ENCODE measurements around the gene SRL.

SRL gene

DNA sequence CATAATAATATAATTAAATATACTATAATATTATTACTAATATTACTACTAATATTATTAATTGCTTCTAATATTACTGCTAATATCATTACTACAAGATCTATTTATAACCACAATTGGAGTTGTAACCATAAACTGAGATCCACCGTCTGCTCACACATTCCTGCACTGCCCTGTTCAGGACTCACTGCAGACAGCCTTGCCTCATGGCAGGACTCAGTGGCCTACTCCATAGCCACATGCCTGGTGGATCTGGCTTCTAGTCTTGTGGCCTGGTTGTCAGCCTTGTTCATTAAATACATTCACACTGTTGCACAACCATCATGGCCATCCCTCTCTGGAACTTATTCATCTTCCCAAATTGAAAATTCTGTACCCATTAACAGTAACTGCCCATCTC, 48.0 kb downstream of the SRL start:
- TF ChIP-seq POLR2AphosphoS5 (IDR thresholded peaks at IDR 0.05; ENCODE audit: borderline replicate concordance, low read depth, low read length), result no peak

DNA sequence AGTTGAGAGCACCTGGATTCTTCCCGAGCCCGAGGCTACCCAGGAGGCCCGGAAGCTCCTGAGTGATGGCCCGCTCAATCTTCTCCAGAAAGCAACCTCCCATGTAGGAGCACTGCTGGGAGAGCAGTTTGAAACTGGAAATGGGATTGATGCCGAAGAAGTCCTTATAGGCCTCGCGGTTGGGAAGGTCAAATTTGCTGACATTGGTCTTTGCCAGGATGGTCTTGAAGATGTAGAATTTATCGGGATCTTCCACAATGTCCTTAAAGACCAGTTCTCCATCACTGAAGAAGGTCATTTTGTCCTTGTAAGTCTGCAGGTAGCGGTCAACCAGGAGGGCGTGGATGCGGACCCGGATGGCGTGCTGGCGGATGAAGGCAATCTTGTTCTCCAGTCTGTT, 49.7 kb downstream of the SRL start:
- Histone ChIP-seq H3K27ac (no peak overlapping the region), H3K9me3 (ENCODE audit: low read depth, low read length) (no peaks in the 10 kb centered on the region), H3K4me3 (no peak overlapping the region), H3K9ac (ENCODE audit: insufficient read length) (no peak overlapping the region), H3K36me3 (ENCODE audit: insufficient read depth, low read length) (no peaks in the 10 kb centered on the region)
- no peak for DNase-seq (ENCODE audit: low read depth, low spot score)
- no peak for TF ChIP-seq POLR2AphosphoS5 (IDR thresholded peaks at IDR 0.05; ENCODE audit: borderline replicate concordance, low read depth, low read length)
- no peak for TF ChIP-seq FOXP2 (optimal IDR thresholded peaks at IDR 0.05; ENCODE audit: control extremely low read depth, extremely low read length, insufficient read depth)
- TF ChIP-seq EZH2 (IDR thresholded peaks at IDR 0.05), result no peak

More for the DNA sequence above, 48.0 kb downstream of the SRL start:
- no peaks in the 10 kb centered on the region for H3K9me3 ChIP-seq (ENCODE audit: low read depth, low read length)
- no peak overlapping the region for H3K9ac ChIP-seq (ENCODE audit: insufficient read length)
- H3K27ac ChIP-seq, result no peak overlapping the region
- H3K36me3 ChIP-seq (ENCODE audit: insufficient read depth, low read length), result no peaks in the 10 kb centered on the region
- no peak for DNase-seq (ENCODE audit: low read depth, low spot score)
- H3K4me3 ChIP-seq, result no peak overlapping the region

DNA sequence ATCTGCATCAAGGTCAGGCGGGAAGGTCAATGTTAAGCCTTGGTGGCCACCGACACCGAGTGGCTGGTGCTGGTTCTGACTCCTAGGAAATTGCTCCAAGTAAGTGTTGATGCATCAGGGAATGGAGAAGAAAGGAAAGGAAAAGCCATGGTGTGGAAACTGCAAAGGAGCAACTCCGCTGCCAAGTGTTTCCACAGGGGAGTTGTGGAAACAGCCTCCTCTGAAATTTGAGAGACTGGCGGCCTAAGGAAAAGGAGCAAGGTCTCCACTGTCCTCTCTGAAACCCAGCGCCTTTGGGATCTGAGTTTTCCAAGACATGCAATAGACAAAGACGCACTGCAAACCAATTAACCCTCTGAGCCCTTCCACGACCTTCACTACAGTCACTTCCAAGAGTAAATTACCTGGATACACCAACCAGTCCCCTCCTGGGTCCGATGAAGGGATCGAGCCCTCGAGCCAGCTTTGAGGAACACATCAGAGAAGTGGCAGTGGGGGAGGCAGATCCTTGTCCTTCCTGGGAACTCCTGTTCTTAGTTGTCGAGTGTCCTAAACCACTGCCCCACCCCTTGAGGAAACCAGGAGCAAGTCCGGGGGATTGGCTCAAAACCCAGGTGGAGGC, 51.1 kb downstream of the SRL start:
- H3K4me3 ChIP-seq, result no peak overlapping the region
- no peaks in the 10 kb centered on the region for H3K36me3 ChIP-seq (ENCODE audit: insufficient read depth, low read length)
- TF ChIP-seq FOXP2 (optimal IDR thresholded peaks at IDR 0.05; ENCODE audit: control extremely low read depth, extremely low read length, insufficient read depth), result no peak
- TF ChIP-seq POLR2AphosphoS5 (IDR thresholded peaks at IDR 0.05; ENCODE audit: borderline replicate concordance, low read depth, low read length), result no peak
- no peak for TF ChIP-seq EZH2 (IDR thresholded peaks at IDR 0.05)
- H3K27ac ChIP-seq, result no peak overlapping the region
- no peaks in the 10 kb centered on the region for H3K9me3 ChIP-seq (ENCODE audit: low read depth, low read length)
- DNase-seq (ENCODE audit: low read depth, low spot score), result no peak
- H3K9ac ChIP-seq (ENCODE audit: insufficient read length), result no peak overlapping the region

DNA sequence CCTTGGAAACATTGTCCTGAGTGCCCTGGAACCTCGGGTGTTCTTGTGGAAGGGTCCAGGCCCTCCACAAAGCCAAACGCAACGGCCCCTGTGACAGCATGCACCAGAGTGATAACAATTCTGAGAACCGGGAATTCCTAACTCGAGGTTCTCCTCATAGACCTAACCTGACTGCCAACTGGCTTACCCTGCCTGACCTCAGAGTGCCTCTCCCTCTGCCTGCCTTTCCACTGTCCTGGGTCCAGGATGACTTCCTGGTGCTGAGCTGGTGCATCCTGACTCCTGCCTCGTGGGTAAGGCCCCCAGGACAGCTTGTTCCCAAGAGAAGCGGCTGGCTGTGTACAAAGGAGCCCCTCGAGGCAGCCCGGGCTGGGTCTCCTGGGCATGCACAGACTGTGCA, 51.8 kb downstream of the SRL start:
- DNase-seq (ENCODE audit: low read depth, low spot score), result no peak
- Histone ChIP-seq H3K27ac (no peak overlapping the region), H3K36me3 (ENCODE audit: insufficient read depth, low read length) (no peaks in the 10 kb centered on the region), H3K9me3 (ENCODE audit: low read depth, low read length) (no peaks in the 10 kb centered on the region), H3K9ac (ENCODE audit: insufficient read length) (no peak overlapping the region), H3K4me3 (no peak overlapping the region)
- TF ChIP-seq FOXP2 (optimal IDR thresholded peaks at IDR 0.05; ENCODE audit: control extremely low read depth, extremely low read length, insufficient read depth) (no peak), POLR2AphosphoS5 (IDR thresholded peaks at IDR 0.05; ENCODE audit: borderline replicate concordance, low read depth, low read length) (no peak), EZH2 (IDR thresholded peaks at IDR 0.05) (no peak)

DNA sequence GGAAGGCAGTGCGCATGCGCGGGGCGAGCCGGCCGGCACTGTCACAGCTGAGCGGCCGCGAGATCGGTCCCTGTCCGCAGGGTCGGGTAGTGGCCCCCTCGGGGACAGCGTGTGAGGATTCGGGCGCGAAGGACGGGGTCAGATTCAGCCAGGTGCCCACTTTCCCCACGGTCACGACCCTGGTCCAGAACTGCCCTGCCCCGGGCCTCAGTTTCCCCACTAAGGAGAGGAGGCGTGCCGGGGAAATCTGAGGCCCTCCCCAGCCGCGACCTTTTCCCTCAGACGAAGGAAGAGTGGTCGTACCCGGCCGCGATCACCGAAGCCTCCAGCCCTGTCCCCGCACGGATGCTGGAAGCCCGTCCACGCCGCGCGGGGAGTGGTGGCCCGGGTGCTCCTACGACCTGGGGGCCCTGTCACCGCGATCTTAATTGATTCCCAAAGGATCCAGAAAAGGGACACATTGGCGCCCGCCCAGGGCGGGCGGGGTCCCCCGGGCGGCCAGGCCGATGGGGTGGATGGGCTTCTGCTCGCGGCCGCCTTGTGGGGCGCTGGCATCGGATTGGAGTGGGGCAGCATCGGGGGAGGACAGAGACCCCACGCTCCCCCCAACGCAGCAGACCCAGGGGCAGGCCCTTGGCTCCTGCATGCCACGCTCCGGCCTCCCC, 57.7 kb downstream of the SRL start:
- Histone ChIP-seq H3K9ac (ENCODE audit: insufficient read length) (peak overlapping the region; percentile 75), H3K9me3 (ENCODE audit: low read depth, low read length) (no peaks in the 10 kb centered on the region), H3K36me3 (ENCODE audit: insufficient read depth, low read length) (no peaks in the 10 kb centered on the region), H3K27ac (no peak overlapping the region; the same call in 1 of the 2 replicates), H3K4me3 (peak overlapping the region; percentile 80)
- DNase-seq (ENCODE audit: low read depth, low spot score), result no peak
- peak; percentile 75; the same call in 1 of the 2 replicates for TF ChIP-seq POLR2AphosphoS5 (IDR thresholded peaks at IDR 0.05; ENCODE audit: borderline replicate concordance, low read depth, low read length)
- no peak for TF ChIP-seq FOXP2 (optimal IDR thresholded peaks at IDR 0.05; ENCODE audit: control extremely low read depth, extremely low read length, insufficient read depth)
- TF ChIP-seq EZH2 (IDR thresholded peaks at IDR 0.05), result no peak

DNA sequence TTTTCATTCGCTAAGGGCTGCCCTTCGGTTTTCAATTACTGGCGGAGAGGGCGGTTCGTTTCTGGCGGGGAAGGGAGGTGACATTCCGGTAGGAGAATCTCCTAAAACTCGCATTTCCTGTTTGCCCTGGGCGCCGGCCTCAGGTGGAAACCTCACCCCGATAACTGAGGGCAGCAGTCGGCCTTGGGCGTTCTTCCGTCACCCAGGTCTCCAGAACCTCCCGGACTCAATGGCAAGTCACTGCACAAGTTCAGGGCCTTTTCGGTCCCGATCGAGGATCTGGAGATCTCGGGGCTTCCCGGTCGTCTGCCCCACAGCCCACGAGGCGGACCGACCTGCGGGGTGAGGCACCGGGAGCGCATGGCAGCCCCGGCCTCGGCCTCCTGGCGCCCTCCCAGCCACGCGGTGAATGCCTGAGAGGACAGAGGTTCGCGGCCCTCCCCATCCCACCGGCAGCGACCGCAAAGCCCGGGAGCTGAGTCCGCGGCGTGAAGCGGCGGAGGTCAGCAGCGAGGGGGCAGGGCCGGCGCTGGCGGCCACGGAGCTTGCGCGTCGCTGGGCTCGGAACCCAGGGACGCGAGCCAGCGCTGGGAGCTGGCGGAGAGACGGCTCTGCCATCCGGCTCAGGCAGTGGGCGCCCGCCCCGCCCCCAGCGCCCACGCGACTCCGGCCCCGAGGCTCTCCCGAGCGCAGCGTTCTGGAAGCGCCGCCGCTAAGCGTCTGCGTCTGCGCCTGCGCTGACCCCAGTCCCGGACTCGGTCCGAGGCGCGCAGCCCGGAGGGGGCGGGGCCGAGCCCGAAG, 58.4 kb downstream of the SRL start:
- Histone ChIP-seq H3K36me3 (ENCODE audit: insufficient read depth, low read length) (no peaks in the 10 kb centered on the region), H3K27ac (peak overlapping the region; percentile 86), H3K9me3 (ENCODE audit: low read depth, low read length) (no peaks in the 10 kb centered on the region), H3K4me3 (peak overlapping the region; percentile 80), H3K9ac (ENCODE audit: insufficient read length) (peak overlapping the region; percentile 75)
- TF ChIP-seq FOXP2 (optimal IDR thresholded peaks at IDR 0.05; ENCODE audit: control extremely low read depth, extremely low read length, insufficient read depth) (no peak), EZH2 (IDR thresholded peaks at IDR 0.05) (no peak), POLR2AphosphoS5 (IDR thresholded peaks at IDR 0.05; ENCODE audit: borderline replicate concordance, low read depth, low read length) (no peak; the same call in 1 of the 2 replicates)
- peak; percentile 22 for DNase-seq (ENCODE audit: low read depth, low spot score)

DNA sequence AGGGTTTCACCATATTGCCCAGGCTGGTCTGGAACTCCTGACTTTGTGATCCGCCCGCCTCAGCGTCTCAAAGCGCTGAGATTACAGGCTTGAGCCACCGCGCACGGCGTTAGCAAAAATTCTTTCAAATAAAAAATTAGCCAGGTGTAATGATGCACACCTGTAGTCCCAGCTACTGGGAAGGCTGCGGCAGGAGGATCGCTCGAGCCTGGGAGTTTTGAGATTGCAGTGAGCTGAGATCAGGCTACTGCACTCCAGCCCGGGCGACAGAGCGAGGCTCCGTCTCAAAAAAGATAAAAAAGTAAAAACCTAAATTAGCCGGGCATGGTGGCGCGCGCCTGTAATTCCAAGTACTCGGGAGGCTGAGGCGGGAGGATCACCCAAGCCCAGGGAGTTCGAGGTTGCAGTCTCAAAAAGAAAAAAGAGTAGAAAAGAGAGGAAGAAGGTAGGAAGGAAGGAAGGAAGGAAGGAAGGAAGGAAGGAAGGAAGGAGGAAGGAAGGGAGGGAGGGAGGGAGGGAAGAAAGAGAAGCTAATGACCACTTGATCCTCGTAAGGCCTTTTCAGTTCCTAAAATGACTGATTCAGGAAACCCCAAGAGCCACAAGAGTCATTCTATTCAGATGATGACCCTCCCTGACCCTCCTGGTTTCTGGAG, 59.2 kb downstream of the SRL start:
- peak; percentile 10 for DNase-seq (ENCODE audit: low read depth, low spot score)
- Histone ChIP-seq H3K4me3 (peak overlapping the region; percentile 80), H3K27ac (peak overlapping the region; percentile 86), H3K36me3 (ENCODE audit: insufficient read depth, low read length) (no peaks in the 10 kb centered on the region), H3K9me3 (ENCODE audit: low read depth, low read length) (no peaks in the 10 kb centered on the region), H3K9ac (ENCODE audit: insufficient read length) (no peak overlapping the region)
- TF ChIP-seq POLR2AphosphoS5 (IDR thresholded peaks at IDR 0.05; ENCODE audit: borderline replicate concordance, low read depth, low read length) (no peak), FOXP2 (optimal IDR thresholded peaks at IDR 0.05; ENCODE audit: control extremely low read depth, extremely low read length, insufficient read depth) (no peak), EZH2 (IDR thresholded peaks at IDR 0.05) (no peak)

DNA sequence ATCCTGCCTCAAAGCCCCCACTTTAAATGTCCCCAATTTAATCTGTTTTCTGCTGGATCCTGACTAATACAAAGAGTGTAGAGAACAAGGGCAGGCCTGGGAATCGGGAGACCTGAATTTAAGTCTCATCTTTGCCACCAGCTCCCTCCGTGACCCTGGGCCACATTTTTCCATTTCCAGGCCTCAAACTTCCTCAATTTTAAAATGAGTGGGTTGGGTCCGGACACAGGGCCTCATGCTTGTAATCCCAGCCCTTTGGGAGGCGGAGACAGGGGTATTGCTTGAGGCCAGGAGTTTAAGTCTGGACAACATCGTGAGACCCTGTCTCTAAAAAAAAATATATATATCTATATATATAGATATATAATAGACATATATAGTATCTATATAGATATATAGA, 61.4 kb downstream of the SRL start:
- Histone ChIP-seq H3K27ac (no peak overlapping the region), H3K9me3 (ENCODE audit: low read depth, low read length) (no peaks in the 10 kb centered on the region), H3K9ac (ENCODE audit: insufficient read length) (no peak overlapping the region), H3K4me3 (no peak overlapping the region), H3K36me3 (ENCODE audit: insufficient read depth, low read length) (no peaks in the 10 kb centered on the region)
- TF ChIP-seq EZH2 (IDR thresholded peaks at IDR 0.05), result no peak
- TF ChIP-seq FOXP2 (optimal IDR thresholded peaks at IDR 0.05; ENCODE audit: control extremely low read depth, extremely low read length, insufficient read depth), result no peak
- no peak for TF ChIP-seq POLR2AphosphoS5 (IDR thresholded peaks at IDR 0.05; ENCODE audit: borderline replicate concordance, low read depth, low read length)
- no peak for DNase-seq (ENCODE audit: low read depth, low spot score)
